Central memory CD8-positive, alpha-beta T cell (primary cell): Measurements from ENCODE around the gene STARD8.

Experiments
- ATAC-seq: fragments of 150-1000 bp; cut with Tn5 transposase; replicated peaks from 2 replicates; pipeline ENCODE4 v1.10.0; 2022; ENCODE audit warnings: mild to moderate bottlenecking, moderate FRiP score, moderate number of reproducible peaks; ENCODE audit not compliant: poor library complexity, severe bottlenecking; ENCODE audit errors: extremely low read depth
- DNase-seq, 2 donors: peaks; one replicate each; pipeline ENCODE4 v3.0.0; 2021; ENCODE audit warnings: low spot score in 2 of 2
- H3K27ac Mint-ChIP-seq: one replicate; pipeline ENCODE4 v1.8.0; 2022; ENCODE audit warnings: low read depth, mild to moderate bottlenecking, moderate library complexity, mixed read lengths
- H3K27me3 Mint-ChIP-seq: one replicate; pipeline ENCODE4 v1.8.0; 2022; ENCODE audit warnings: mixed read lengths
- H3K36me3 Mint-ChIP-seq: one replicate; pipeline ENCODE4 v1.8.0; 2022; ENCODE audit warnings: mild to moderate bottlenecking, moderate library complexity, mixed read lengths; ENCODE audit not compliant: insufficient read depth
- H3K4me1 Mint-ChIP-seq: one replicate; pipeline ENCODE4 v1.8.0; 2022; ENCODE audit warnings: mixed read lengths
- H3K4me3 Mint-ChIP-seq: one replicate; pipeline ENCODE4 v1.8.0; 2022; ENCODE audit warnings: mild to moderate bottlenecking, moderate library complexity, mixed read lengths
- H3K9me3 Mint-ChIP-seq: one replicate; pipeline ENCODE4 v1.8.0; 2022; ENCODE audit warnings: mixed read lengths

STARD8 gene

DNA sequence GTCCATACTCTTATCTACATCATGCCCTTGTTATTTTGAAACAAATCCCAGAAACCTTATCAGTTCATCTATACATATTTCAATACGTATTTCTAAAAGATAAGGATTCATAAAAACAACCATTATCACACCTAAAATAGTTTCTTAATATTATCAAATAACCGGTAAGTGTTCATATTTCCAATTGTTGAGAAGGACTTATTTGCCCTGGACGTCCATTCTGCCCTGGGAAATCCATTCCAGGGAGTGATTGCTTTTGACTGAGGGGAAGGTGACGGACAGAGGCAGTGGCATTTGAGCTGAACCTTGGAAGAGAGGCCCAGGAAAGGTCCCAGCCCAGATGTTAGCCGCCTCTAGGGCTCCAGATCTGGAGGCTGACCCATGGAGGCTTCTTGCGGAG, 49.6 kb downstream of the STARD8 start:
- ATAC-seq (no peak), DNase-seq (no peak)
- peaks cover 2% of the 10 kb centered on the region for H3K36me3 Mint-ChIP-seq
- H3K4me3 Mint-ChIP-seq: no peak overlapping the region
- H3K27me3 Mint-ChIP-seq: peaks cover 20% of the 10 kb centered on the region
- H3K27ac Mint-ChIP-seq: no peak overlapping the region
- H3K4me1 Mint-ChIP-seq: no peaks in the 10 kb centered on the region
- H3K9me3 Mint-ChIP-seq: no peaks in the 10 kb centered on the region

DNA sequence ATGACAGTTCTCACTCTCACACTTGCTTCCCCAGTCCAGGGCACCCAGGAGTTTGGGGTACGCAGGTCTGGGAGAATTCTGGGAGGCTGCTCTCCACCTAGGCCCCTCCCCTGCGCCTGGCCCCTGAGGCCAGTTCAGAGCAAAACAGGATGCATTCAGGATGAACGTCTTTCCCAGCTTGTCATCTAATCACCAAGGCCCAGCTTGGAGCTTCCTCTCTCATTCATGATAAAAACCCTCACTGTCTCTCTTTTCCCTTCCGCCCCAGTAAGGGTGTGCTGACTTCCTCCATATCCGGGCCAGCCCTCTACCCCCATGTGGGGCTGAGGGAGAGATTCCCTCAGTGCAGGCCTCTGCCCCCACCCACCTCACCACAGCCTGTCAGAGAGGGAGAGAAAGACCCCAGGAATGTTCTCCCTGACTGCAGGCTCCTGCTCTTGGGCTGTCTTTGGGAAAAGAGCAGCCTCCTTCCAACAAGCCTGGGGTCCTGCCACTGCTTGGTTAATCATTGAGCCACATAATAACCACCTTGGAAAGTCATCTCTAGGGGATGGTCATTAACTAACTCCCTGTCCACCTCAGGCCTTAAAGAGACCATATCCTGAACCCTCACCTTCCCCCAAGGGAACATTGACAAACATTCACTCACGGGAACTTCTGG, 50.1 kb downstream of the STARD8 start:
- no peak overlapping the region for H3K27ac Mint-ChIP-seq
- H3K4me1 Mint-ChIP-seq: no peaks in the 10 kb centered on the region
- no peak overlapping the region for H3K4me3 Mint-ChIP-seq
- ATAC-seq (no peak), DNase-seq (no peak)
- H3K9me3 Mint-ChIP-seq: no peaks in the 10 kb centered on the region
- H3K36me3 Mint-ChIP-seq: peaks cover 2% of the 10 kb centered on the region
- peaks cover 20% of the 10 kb centered on the region for H3K27me3 Mint-ChIP-seq

DNA sequence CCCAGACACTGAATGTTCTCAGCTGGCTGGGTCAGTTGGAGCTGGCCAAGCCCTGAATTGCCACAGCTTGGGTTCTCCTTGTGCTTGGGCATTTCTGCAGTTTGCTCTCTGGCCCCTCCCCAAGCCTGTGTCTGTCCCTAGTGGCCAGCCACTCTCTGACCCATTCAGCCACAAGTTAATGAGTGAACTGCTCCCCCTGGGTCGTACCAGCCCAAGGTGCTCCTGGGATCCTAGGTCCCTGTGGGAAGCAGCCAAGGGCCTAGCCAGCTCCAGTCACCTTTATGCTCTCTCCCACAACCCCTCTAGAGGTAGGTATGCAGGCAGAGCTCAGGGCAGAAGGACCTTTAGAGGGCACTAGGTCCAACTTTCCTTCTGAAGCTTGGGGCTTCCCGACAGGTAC, 51.5 kb downstream of the STARD8 start:
- H3K27me3 Mint-ChIP-seq: peaks cover 20% of the 10 kb centered on the region
- peaks cover 2% of the 10 kb centered on the region for H3K36me3 Mint-ChIP-seq
- no peaks in the 10 kb centered on the region for H3K4me1 Mint-ChIP-seq
- no peak overlapping the region for H3K4me3 Mint-ChIP-seq
- H3K9me3 Mint-ChIP-seq: no peaks in the 10 kb centered on the region
- DNase-seq: no peak
- H3K27ac Mint-ChIP-seq: no peak overlapping the region
- no peak for ATAC-seq

DNA sequence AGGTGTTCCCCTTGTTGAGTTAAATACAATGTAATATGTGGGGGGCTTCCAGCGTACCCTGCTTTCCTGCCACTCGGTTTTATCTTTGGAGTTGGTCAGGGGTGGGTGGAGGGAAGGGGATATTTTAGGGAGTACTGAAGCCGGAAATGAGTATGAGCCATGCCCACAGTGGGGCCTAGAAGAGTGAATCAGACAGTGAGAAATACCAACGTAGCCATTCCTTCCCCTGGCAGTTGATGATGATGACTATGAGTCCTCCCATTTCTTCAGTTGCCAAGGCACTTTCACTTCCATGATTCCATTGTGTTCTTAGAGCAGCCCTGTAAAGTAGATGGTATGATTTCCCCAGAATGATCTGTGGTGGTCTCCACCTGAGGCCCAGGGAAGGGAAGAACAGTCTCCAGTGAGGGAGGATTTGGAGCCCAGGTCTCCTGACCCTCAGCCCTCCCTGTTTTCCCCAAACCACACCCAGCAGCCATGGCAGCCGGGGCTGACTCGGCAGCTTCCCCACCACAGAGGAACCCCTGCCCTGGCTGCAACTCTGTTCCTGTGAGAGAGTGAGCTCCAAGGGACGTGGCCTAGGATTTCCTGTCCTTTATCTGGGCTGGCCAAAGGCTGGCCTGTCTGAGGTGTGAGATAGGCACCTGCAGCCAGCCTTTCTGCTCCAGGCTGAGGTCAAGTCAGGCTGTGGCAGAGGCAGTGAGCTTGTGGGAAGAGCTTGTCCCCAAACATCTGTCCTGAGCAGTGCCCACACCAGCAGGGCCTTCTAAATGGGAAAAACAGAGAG, 52.7 kb downstream of the STARD8 start:
- no peaks in the 10 kb centered on the region for H3K4me1 Mint-ChIP-seq
- ATAC-seq (no peak), DNase-seq (no peak)
- H3K4me3 Mint-ChIP-seq: no peak overlapping the region
- H3K27me3 Mint-ChIP-seq: peaks cover 10% of the 10 kb centered on the region
- H3K27ac Mint-ChIP-seq: no peak overlapping the region
- H3K9me3 Mint-ChIP-seq: no peaks in the 10 kb centered on the region
- H3K36me3 Mint-ChIP-seq: peaks cover 2% of the 10 kb centered on the region

DNA sequence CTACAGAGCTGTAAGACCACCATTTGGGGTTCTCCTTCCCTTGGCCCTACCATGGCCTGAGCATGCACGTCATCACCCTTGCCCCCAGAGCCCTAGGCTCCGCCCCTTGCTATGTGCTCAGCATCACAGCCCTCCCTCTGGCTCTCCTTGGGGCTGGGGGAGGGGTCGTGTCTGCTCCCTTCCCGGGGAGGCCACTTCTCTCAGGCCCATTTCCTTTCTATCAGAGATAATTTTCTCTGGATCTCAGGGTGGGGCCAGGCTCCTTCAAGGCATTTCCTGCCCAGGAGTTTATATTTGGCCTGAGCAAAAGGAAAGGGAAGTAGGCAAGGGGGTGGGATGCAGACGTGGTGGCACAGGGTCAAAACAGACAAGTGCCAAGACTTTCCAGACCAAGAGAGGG, 55.9 kb downstream of the STARD8 start:
- ATAC-seq (no peak), DNase-seq (no peak)
- Mint-ChIP-seq H3K27ac (no peak overlapping the region), H3K27me3 (no peaks in the 10 kb centered on the region), H3K36me3 (peaks cover 2% of the 10 kb centered on the region), H3K9me3 (no peaks in the 10 kb centered on the region), H3K4me1 (no peaks in the 10 kb centered on the region), H3K4me3 (no peak overlapping the region)

DNA sequence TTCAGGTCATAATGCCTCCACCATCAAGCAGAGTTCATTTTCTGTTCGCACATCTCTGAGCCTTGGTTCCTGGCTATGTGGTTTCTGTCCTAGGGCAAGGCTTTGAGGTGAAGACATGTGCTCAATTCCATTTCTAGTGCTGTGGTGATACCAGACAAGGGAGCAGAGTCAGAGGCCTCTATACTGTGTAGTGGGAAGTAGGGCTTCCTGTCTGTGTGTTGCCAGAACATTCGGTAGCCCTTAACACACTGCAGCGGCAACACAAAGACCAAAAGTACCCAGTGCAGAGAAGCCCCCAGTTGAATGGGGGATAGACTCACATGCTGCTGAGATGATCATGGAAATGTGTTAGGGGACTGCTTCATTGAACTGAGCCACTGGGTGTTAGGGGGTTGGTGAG, 56.4 kb downstream of the STARD8 start:
- peaks cover 2% of the 10 kb centered on the region for H3K36me3 Mint-ChIP-seq
- no peaks in the 10 kb centered on the region for H3K9me3 Mint-ChIP-seq
- H3K4me3 Mint-ChIP-seq: no peak overlapping the region
- H3K27me3 Mint-ChIP-seq: no peaks in the 10 kb centered on the region
- ATAC-seq (no peak), DNase-seq (no peak)
- H3K4me1 Mint-ChIP-seq: no peaks in the 10 kb centered on the region
- peak overlapping the region; percentile 42 for H3K27ac Mint-ChIP-seq

DNA sequence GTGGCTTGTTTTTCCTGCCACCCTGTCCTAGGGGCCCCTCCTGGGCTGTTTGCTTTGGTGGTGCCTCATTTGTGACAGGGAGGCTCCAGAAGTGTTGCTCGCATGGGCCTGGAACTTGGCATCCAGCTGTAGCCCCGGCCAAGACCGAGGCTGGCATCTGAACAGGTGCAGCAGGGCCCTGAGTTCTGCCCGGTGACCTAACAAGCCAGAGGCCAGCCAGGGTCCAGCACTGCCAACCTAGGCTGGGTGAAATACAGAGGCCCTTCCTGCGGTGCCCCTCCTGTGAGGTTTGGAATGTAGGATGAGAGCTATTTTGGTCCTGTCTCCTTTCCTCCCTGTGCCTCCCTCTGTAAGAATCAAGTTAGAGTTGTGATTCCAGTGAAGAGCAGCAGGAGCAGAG, 58.5 kb downstream of the STARD8 start:
- Mint-ChIP-seq H3K4me3 (no peak overlapping the region), H3K9me3 (no peaks in the 10 kb centered on the region), H3K27ac (no peak overlapping the region), H3K36me3 (no peaks in the 10 kb centered on the region), H3K4me1 (no peaks in the 10 kb centered on the region), H3K27me3 (no peaks in the 10 kb centered on the region)
- no peak for ATAC-seq
- no peak for DNase-seq

DNA sequence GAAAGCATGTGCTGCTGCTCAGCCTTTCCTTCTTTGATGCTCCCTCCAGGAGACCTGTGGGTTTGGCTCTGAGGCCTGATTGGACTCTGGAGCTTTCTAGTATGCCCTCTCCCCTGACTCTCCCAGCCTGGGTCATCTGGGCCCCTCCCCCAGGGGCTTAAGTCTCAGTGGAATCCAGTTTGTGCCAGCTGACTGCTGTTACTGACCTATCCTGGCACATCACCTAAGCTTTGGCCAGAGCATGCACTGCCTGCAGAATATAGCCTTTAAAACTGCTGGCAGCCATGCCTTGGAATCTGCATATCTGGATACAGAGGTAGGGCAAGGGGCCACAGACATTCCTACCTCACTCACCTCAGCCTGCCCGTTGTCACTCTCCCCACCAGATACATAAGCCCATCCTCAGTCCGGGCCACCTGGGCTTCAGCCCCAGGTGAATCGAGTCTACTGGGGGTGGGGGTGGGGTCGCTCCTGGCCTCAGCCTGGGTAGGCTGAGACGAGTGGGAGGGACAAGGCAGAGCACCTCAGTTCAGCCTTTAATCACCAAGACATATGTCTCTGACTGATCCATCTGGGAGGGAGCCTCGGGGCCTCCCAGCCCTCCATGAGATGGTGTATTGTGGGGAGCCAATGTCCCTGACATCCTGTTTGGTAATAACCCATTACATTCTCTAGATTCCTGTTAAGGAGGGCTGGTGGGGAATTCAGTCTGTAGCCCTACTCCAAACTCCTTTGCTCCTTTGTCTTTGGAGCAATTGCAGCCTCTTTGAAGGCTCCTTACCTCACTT, 61.2 kb downstream of the STARD8 start:
- H3K36me3 Mint-ChIP-seq: no peaks in the 10 kb centered on the region
- no peak for ATAC-seq
- H3K4me1 Mint-ChIP-seq: no peaks in the 10 kb centered on the region
- no peaks in the 10 kb centered on the region for H3K9me3 Mint-ChIP-seq
- no peak for DNase-seq
- H3K27ac Mint-ChIP-seq: no peak overlapping the region
- no peak overlapping the region for H3K4me3 Mint-ChIP-seq
- H3K27me3 Mint-ChIP-seq: no peaks in the 10 kb centered on the region

DNA sequence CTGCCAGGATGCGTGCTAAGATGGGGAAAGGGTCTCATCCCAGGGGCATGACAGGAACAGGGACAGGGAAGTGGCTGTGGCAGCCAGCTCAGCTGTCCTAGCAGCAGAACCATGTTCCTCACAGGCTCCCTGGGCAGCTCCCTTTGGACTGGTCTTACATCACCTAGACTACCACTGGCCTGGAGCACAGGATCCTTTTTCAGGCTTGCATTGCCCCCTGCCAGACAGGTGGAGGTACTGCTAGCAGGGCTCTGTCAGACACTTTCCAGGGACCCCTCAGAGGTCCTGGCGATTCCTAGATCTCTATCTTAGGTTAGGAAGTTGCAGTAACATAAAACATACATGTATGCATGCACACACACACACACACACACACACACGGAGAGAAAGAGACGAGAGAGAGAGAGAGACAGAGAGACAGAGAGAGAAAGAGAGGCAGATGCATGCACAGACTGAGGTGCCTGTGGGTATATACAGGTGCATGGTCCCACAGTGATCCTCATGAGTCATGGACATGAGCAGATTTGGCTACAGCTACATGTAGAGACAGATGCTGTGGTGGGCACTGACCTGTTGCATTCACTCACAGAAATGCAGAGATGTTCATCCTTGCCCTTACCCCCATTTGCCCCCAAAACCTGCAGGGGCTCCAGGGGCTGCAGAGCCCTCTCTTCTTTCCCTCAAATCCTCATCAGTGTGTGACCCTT, 63.6 kb downstream of the STARD8 start:
- H3K9me3 Mint-ChIP-seq: no peaks in the 10 kb centered on the region
- no peak for DNase-seq
- ATAC-seq: no peak

DNA sequence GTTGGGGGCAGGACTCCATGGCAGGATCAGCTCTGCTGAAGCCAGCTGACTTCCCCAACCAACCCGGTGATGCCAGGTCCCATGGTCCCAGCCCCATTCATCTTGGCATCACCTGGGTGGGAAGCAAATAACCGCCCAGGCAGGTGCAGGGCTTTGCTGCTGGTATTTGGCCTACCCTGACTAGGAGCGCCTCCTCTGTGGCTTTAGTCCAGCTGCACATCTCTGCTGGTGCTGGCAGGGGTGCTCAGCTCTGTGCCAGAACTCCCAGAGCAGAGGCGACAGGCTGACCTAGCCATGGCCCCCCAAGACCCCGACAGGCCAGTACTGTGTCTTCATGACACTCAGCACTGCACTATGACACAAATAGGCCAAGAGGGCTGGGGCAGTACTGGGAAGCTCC, 64.4 kb downstream of the STARD8 start:
- DNase-seq (no peak), ATAC-seq (no peak)
- no peak overlapping the region for H3K27ac Mint-ChIP-seq
- H3K4me3 Mint-ChIP-seq: no peak overlapping the region
- no peaks in the 10 kb centered on the region for H3K9me3 Mint-ChIP-seq
- H3K36me3 Mint-ChIP-seq: no peaks in the 10 kb centered on the region
- H3K4me1 Mint-ChIP-seq: no peaks in the 10 kb centered on the region
- no peaks in the 10 kb centered on the region for H3K27me3 Mint-ChIP-seq

More for the DNA sequence above, 63.6 kb downstream of the STARD8 start:
- H3K4me3 Mint-ChIP-seq: no peak overlapping the region
- no peaks in the 10 kb centered on the region for H3K36me3 Mint-ChIP-seq
- H3K27ac Mint-ChIP-seq: no peak overlapping the region
- no peaks in the 10 kb centered on the region for H3K27me3 Mint-ChIP-seq
- no peaks in the 10 kb centered on the region for H3K4me1 Mint-ChIP-seq

DNA sequence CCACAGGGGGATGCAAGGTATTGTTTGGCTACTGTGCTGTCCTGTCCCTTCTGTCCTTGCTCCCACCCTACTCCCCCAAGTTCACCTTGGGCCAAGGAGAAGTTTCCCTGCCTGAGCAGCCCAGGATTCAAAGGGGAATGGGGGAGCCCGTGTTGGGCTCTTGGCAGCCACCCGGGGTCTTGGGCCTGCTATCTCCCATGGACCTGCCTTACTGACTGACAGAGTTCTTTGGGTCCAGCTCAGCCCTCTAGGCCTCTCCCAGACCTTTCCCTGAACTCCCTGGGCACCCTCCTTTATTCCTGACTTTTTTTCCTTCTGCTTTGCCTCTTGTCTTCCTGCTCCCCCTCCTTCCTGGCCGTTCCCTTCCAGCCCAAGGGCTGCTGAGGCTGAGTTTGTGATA, 67.4 kb downstream of the STARD8 start:
- no peak for DNase-seq
- ATAC-seq: no peak
- Mint-ChIP-seq H3K4me3 (no peak overlapping the region), H3K4me1 (no peaks in the 10 kb centered on the region), H3K36me3 (peaks cover 2% of the 10 kb centered on the region), H3K27me3 (no peaks in the 10 kb centered on the region), H3K27ac (no peak overlapping the region), H3K9me3 (no peaks in the 10 kb centered on the region)

DNA sequence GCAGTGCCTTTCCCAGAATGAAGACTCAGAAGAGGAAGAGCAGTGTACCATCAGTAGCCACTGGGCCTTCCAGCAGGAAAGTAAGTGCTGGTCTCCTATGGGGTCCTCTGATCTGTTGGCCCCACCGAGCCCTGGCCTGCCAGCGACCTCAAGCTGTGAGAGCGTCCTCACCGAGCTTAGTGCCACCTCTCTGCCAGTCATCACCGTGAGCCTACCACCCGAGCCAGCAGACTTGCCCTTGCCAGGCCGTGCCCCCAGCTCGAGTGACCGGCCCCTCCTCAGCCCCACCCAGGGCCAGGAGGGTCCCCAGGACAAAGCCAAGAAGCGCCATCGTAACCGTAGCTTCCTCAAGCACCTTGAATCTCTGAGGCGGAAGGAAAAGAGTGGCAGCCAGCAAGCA, 69.7 kb downstream of the STARD8 start:
- Mint-ChIP-seq H3K9me3 (no peaks in the 10 kb centered on the region), H3K36me3 (peaks cover 2% of the 10 kb centered on the region), H3K27ac (no peak overlapping the region), H3K4me1 (no peaks in the 10 kb centered on the region), H3K27me3 (no peaks in the 10 kb centered on the region), H3K4me3 (no peak overlapping the region)
- ATAC-seq: no peak
- no peak for DNase-seq
